ENCODE results near the gene ARHGAP29. TPM values are rescaled to one million over a fixed set of nuclear protein-coding genes. Genes with fewer than 3 reads are reported as not detected.

Gene ARHGAP29
- total RNA-seq, 1 donor from 2014 or later, result 63.8 TPM

GRCh38 chr1:94130851-94131595, 106.4 kb downstream of the ARHGAP29 start:
- DNase-seq, result no peak
- TF ChIP-seq, protein P1, sequence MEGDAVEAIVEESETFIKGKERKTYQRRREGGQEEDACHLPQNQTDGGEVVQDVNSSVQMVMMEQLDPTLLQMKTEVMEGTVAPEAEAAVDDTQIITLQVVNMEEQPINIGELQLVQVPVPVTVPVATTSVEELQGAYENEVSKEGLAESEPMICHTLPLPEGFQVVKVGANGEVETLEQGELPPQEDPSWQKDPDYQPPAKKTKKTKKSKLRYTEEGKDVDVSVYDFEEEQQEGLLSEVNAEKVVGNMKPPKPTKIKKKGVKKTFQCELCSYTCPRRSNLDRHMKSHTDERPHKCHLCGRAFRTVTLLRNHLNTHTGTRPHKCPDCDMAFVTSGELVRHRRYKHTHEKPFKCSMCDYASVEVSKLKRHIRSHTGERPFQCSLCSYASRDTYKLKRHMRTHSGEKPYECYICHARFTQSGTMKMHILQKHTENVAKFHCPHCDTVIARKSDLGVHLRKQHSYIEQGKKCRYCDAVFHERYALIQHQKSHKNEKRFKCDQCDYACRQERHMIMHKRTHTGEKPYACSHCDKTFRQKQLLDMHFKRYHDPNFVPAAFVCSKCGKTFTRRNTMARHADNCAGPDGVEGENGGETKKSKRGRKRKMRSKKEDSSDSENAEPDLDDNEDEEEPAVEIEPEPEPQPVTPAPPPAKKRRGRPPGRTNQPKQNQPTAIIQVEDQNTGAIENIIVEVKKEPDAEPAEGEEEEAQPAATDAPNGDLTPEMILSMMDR (IDR thresholded peaks at IDR 0.05), result no peak
- Histone ChIP-seq H3K4me3 (no peak overlapping the region), H3K4me1 (no peaks in the 10 kb centered on the region), H3K9me3 (no peaks in the 10 kb centered on the region), H3K36me3 (no peaks in the 10 kb centered on the region), H3K27ac (no peak overlapping the region), H3K27me3 (ENCODE audit: low read depth) (no peaks in the 10 kb centered on the region)
- no peak for ATAC-seq
- intact Hi-C loops (cut with DNase I), result no loop called here

DNA sequence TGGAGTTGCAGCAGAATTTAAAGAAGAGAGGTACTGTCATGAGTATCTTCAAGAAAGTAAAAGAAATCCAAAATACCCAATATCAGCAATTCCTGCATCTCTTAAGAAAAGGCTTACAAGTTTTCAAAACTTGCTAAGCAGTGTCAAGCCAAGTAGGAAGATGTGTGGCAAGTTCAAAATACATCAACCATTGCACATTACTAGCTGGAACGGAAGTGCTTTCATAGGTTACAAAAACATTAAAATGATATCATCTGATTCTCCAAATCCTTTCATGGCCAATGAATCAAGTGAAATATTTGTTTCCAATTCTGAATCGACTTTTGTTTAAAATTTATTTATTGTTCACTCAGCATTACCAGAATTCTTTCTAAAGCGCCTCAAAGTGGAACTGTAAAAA, 110.7 kb downstream of the ARHGAP29 start:
- no peaks in the 10 kb centered on the region for H3K27me3 ChIP-seq (ENCODE audit: low read depth)
- TF ChIP-seq, protein P1 (IDR thresholded peaks at IDR 0.05), result no peak
- H3K4me1 ChIP-seq, result no peaks in the 10 kb centered on the region
- no peaks in the 10 kb centered on the region for H3K36me3 ChIP-seq
- no peak overlapping the region for H3K4me3 ChIP-seq
- ATAC-seq (no peak), DNase-seq (no peak)
- intact Hi-C loops (cut with DNase I), result no loop called here
- no peak overlapping the region for H3K27ac ChIP-seq
- no peaks in the 10 kb centered on the region for H3K9me3 ChIP-seq

DNA sequence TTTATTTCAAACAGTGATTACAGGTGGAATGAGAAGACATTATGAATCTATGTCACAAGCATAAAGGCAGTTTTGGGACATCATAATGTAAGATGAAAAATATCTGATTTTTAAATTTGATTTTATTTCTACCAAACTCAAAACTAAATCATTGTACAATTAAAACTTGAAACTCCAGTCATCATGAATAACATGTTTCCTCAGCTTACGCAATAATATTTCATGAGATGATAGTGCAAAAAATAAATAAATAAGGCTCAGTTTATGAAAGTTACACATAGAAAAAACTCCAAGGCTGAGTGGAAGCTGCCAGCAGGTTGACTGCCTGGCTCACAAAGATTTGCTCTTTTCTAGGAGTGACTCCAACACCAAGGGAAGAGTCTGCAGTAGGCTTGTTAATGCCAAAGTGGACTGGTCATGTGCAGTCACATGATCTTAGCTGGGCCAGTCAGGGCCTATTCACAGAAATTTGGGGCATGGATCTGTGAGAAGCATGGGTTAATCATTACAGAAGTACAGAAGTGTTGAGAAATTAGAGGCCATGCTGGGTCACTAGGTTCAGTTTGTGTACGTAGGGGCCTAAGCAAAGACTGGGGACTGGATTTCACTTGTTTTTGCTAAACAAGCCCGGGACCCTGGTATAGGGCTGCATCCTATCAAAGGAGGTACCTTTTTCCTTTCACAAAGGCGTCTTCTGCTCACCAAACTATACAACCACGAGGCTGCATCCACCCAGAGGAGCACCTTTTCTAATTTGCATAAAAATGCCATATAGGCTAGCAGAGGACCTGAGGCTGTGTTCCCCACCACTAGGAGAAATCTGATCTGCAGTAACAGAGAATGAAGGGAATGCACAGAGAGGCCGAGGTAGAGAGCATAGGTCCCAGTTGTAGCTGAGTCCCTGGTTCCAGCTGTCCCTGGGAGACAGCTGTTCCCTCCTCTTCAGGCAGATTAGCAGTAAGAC, 111.6 kb downstream of the ARHGAP29 start:
- H3K36me3 ChIP-seq, result no peaks in the 10 kb centered on the region
- DNase-seq (no peak), ATAC-seq (no peak)
- TF ChIP-seq, protein P1 (IDR thresholded peaks at IDR 0.05), result no peak
- H3K9me3 ChIP-seq, result no peaks in the 10 kb centered on the region
- H3K27me3 ChIP-seq (ENCODE audit: low read depth), result no peaks in the 10 kb centered on the region
- H3K27ac ChIP-seq, result no peak overlapping the region
- intact Hi-C loops (cut with DNase I), result no loop called here
- H3K4me3 ChIP-seq, result no peak overlapping the region
- H3K4me1 ChIP-seq, result no peaks in the 10 kb centered on the region

- intact Hi-C loops (cut with DNase I), result no loop called here
- H3K36me3 ChIP-seq, result no peaks in the 10 kb centered on the region
- no peak overlapping the region for H3K4me3 ChIP-seq
- no peak overlapping the region for H3K27ac ChIP-seq
- H3K27me3 ChIP-seq (ENCODE audit: low read depth), result no peaks in the 10 kb centered on the region
- ATAC-seq (no peak), DNase-seq (no peak)
- TF ChIP-seq, protein P1 (IDR thresholded peaks at IDR 0.05), result no peak
- H3K4me1 ChIP-seq, result no peaks in the 10 kb centered on the region
- no peaks in the 10 kb centered on the region for H3K9me3 ChIP-seq
Measured at GRCh38 chr1:94124538-94124937, 112.8 kb downstream of the ARHGAP29 start.

DNA sequence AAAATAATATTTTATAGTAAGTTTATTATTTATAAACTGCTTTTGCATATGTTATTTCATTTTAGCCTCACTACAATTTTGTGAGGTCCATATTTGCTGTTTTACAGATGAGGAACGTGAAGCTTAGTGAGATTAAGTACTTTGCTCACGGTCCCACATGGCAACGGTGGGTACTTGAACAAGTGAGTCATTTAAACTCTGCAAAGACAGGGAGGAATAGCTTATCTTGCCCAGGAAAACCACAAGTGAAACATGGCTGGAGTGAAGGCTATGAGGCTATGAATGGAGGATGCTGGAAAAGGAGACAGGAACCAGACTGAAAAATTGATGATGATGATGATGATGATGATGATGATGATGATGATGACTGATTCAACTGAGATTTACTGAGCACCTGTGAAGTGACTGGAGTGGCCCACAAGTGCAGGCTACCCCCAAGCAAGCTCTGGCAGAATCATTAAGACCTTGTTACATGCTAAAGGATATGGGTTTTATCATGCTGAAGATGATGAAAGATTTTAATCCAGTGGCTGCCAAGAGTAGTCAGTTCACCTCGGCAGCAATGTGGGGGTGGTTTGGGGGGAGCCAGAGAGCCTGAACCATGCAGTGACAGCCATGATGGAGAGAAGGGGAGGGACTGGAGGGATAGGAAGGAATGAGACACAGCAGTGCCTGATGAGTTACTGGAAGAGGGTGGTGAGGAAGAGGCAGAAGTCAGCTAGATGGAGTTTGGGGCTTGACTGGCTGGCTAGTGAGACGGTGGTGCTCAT, 115.0 kb downstream of the ARHGAP29 start:
- no peak for ATAC-seq
- H3K4me3 ChIP-seq, result no peak overlapping the region
- no peak overlapping the region for H3K27ac ChIP-seq
- intact Hi-C loops (cut with DNase I), result no loop called here
- DNase-seq, result no peak
- no peaks in the 10 kb centered on the region for H3K9me3 ChIP-seq
- H3K4me1 ChIP-seq, result no peaks in the 10 kb centered on the region
- TF ChIP-seq, protein P1 (IDR thresholded peaks at IDR 0.05), result no peak
- H3K27me3 ChIP-seq (ENCODE audit: low read depth), result no peaks in the 10 kb centered on the region
- H3K36me3 ChIP-seq, result no peaks in the 10 kb centered on the region

Data from lower lobe of right lung (tissue), 2 donors.